ENCODE results near the gene ZNF384. TPM values are rescaled to one million over a fixed set of nuclear protein-coding genes. Genes with fewer than 3 reads are reported as not detected.

The ZNF384 gene
- total and polyA plus RNA-seq, 7 donors = 22.0 to 44.9 (median 26.2) TPM

DNA sequence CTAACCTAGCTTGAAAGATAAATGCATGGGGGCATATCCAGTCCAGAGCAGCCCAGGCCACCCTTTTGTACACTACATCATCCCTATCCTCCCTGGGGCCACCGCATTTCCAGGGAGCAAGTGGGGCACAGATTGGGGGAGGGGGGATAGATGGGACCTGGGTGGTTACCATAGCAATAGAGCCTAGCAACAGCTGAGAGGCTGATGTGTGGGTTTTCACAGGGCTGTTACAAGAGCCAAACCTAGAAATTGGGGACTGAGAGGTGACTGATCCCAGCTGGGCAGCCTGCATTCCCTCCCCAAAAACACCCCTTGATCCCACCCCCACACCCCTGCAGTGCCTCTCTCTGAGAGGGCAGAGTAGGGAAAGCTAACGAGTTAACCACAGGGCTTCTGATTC, 3.7 kb upstream of the ZNF384 start:
- Histone ChIP-seq H3K27me3 (ENCODE audit: insufficient read depth in 3 of 3, low read length in 2 of 3) (peaks cover 0 to 24% (median 5%) of the 10 kb centered on the region in 3 donors), H3K9me3 (no peaks in the 10 kb centered on the region), H3K27ac (no peak overlapping the region), H3K36me3 (ENCODE audit: insufficient read depth in 1 of 2, low read depth in 1 of 2) (no peaks in the 10 kb centered on the region), H3K4me1 (peaks cover 11% of the 10 kb centered on the region), H3K4me3 (no peak overlapping the region)
- DNase-seq (no peak), ATAC-seq (no peak)
- no peak for TF ChIP-seq CTCF (IDR thresholded peaks at IDR 0.05)
- WGBS, 3 donors = 23 to 59% (median 49%) methylated on average over 2 of the region's 2 CpGs
- intact Hi-C loops (cut with DNase I) = loop anchor here in 1 of 2 donors (5.0 kb wide), 1 partner anchor 76 kb away; no protein-coding TSS in a partner anchor

GRCh38 chr12:6691473-6691872, 2.3 kb upstream of the ZNF384 start:
- ATAC-seq = no peak
- no peaks in the 10 kb centered on the region for H3K36me3 ChIP-seq (ENCODE audit: insufficient read depth in 1 of 2, low read depth in 1 of 2)
- H3K9me3 ChIP-seq = no peaks in the 10 kb centered on the region
- TF ChIP-seq CTCF (IDR thresholded peaks at IDR 0.05) = no peak
- intact Hi-C loops (cut with DNase I) = loop anchor here in 1 of 2 donors (5.0 kb wide), 1 partner anchor 74 kb away; no protein-coding TSS in a partner anchor
- no peak for DNase-seq
- no peak overlapping the region for H3K4me3 ChIP-seq
- WGBS, 3 donors = 56 to 63% (median 62%) methylated on average over 4 of the region's 4 CpGs
- H3K27ac ChIP-seq = no peak overlapping the region
- peaks cover 0 to 12% (median 5%) of the 10 kb centered on the region in 3 donors for H3K27me3 ChIP-seq (ENCODE audit: insufficient read depth in 3 of 3, low read length in 2 of 3)
- H3K4me1 ChIP-seq = peaks cover 21% of the 10 kb centered on the region

DNA sequence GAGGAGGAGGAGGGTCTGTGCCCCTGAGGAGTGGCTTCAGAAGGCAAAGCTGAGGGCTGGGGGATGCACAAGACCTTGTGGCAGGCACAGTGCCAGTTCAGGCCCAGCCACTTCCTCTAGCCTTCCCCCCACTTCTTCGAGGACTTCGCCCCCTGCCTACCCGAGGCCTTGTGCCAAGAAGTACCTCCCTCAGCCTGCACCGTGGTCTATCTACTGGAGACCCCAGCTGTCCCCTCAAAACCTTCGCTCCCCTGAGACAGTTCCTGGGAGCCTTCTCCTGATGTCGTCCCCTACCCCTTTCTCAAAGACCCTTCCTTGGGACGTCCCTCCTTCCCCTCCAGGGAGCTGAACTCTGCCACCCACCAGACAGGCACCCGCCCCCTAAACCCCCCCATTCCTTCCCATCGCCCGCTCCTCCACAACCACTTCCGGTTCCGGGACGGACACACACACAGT, 604 bp downstream of the ZNF384 start:
- DNase-seq (peak in 1 of 2 donors; percentile 46), ATAC-seq (no peak)
- no peak for TF ChIP-seq CTCF (IDR thresholded peaks at IDR 0.05)
- Histone ChIP-seq H3K9me3 (no peaks in the 10 kb centered on the region), H3K4me3 (peak overlapping the region; percentile 79), H3K27ac (peak overlapping the region; percentile 99), H3K36me3 (ENCODE audit: insufficient read depth in 1 of 2, low read depth in 1 of 2) (peaks cover 2 to 14% of the 10 kb centered on the region in 2 donors), H3K4me1 (peaks cover 21% of the 10 kb centered on the region), H3K27me3 (ENCODE audit: insufficient read depth in 3 of 3, low read length in 2 of 3) (no peaks in the 10 kb centered on the region)
- 0 to 2% (median 1%) methylated on average over 13 of the region's 13 CpGs for WGBS, 3 donors
- intact Hi-C loops (cut with DNase I) = loop anchor here in 1 of 2 donors (5.0 to 10.0 kb wide), 2 partner anchors 34 to 194 kb away; partner anchors contain the start of genes COPS7A, MRPL51 and NCAPD2

DNA sequence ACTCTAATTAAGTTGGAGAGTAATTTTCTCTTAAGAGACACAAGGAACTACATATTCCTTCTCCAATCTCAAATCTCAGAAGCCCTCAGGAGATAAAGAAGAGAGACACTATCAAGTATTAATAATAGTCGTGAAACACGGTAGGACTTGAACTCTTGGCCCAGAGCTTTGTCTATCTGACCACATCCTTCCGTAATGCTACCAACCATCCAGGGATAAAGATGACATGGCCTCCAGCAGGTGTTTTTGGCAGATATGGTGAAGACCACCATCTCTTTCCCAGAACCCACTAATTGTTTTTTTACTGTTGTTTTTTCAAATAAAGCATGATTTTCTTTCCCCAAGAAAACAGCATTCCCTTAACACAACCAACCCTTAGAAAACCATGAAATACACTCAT, 3.4 kb downstream of the ZNF384 start:
- Histone ChIP-seq H3K27me3 (ENCODE audit: insufficient read depth in 3 of 3, low read length in 2 of 3) (no peaks in the 10 kb centered on the region), H3K4me1 (peaks cover 21% of the 10 kb centered on the region), H3K9me3 (no peaks in the 10 kb centered on the region), H3K27ac (no peak overlapping the region), H3K4me3 (no peak overlapping the region), H3K36me3 (ENCODE audit: insufficient read depth in 1 of 2, low read depth in 1 of 2) (peaks cover 2 to 38% of the 10 kb centered on the region in 2 donors)
- ATAC-seq (no peak), DNase-seq (no peak)
- TF ChIP-seq CTCF (IDR thresholded peaks at IDR 0.05) = no peak
- intact Hi-C loops (cut with DNase I) = loop anchor here in 1 of 2 donors (5.0 to 10.0 kb wide), 2 partner anchors 36 to 191 kb away; partner anchors contain the start of genes COPS7A, MRPL51 and NCAPD2
- WGBS, 3 donors = 75 to 87% (median 75%) methylated on average over 3 of the region's 3 CpGs

All from psoas muscle (tissue), 8 donors.